Measurements from ENCODE around the gene MSI2.

MSI2 gene

GRCh38 chr17:57391857-57392471 is 135.6 kb downstream of the MSI2 start:
- H3K4me3 ChIP-seq (ENCODE audit: low read depth, low read length), result no peak overlapping the region
- DNase-seq (ENCODE audit: low read depth), result no peak
- no peak for TF ChIP-seq CTCF (IDR thresholded peaks at IDR 0.05; ENCODE audit: insufficient read depth, low read depth, low read length, missing control alignments)

- no peak overlapping the region for H3K4me3 ChIP-seq (ENCODE audit: low read depth, low read length)
- no peak for DNase-seq (ENCODE audit: low read depth)
- TF ChIP-seq CTCF (IDR thresholded peaks at IDR 0.05; ENCODE audit: insufficient read depth, low read depth, low read length, missing control alignments), result no peak
Measured at GRCh38 chr17:57393368-57393767, 137.0 kb downstream of the MSI2 start.

GRCh38 chr17:57394375-57394774 is 138.1 kb downstream of the MSI2 start:
- TF ChIP-seq CTCF (IDR thresholded peaks at IDR 0.05; ENCODE audit: insufficient read depth, low read depth, low read length, missing control alignments), result no peak
- no peak overlapping the region for H3K4me3 ChIP-seq (ENCODE audit: low read depth, low read length)
- DNase-seq (ENCODE audit: low read depth), result no peak

- H3K4me3 ChIP-seq (ENCODE audit: low read depth, low read length), result no peak overlapping the region
- no peak for TF ChIP-seq CTCF (IDR thresholded peaks at IDR 0.05; ENCODE audit: insufficient read depth, low read depth, low read length, missing control alignments)
- DNase-seq (ENCODE audit: low read depth), result no peak
Measured at GRCh38 chr17:57395721-57396321, 139.5 kb downstream of the MSI2 start.

GRCh38 chr17:57396511-57396921 is 140.2 kb downstream of the MSI2 start:
- H3K4me3 ChIP-seq (ENCODE audit: low read depth, low read length), result no peak overlapping the region
- no peak for TF ChIP-seq CTCF (IDR thresholded peaks at IDR 0.05; ENCODE audit: insufficient read depth, low read depth, low read length, missing control alignments)
- DNase-seq (ENCODE audit: low read depth), result no peak

GRCh38 chr17:57397402-57397801 is 141.1 kb downstream of the MSI2 start:
- no peak for DNase-seq (ENCODE audit: low read depth)
- no peak for TF ChIP-seq CTCF (IDR thresholded peaks at IDR 0.05; ENCODE audit: insufficient read depth, low read depth, low read length, missing control alignments)
- no peak overlapping the region for H3K4me3 ChIP-seq (ENCODE audit: low read depth, low read length)

- no peak for TF ChIP-seq CTCF (IDR thresholded peaks at IDR 0.05; ENCODE audit: insufficient read depth, low read depth, low read length, missing control alignments)
- peak; percentile 14 for DNase-seq (ENCODE audit: low read depth)
Measured at GRCh38 chr17:57399690-57400089, 143.4 kb downstream of the MSI2 start.

More at GRCh38 chr17:57399690-57400089, 143.4 kb downstream of the MSI2 start:
- H3K4me3 ChIP-seq (ENCODE audit: low read depth, low read length), result no peak overlapping the region
